Spleen (tissue), 11 donors: Measurements from ENCODE around the gene SLFN14. TPM values are rescaled to one million over a fixed set of nuclear protein-coding genes. Genes with fewer than 3 reads are reported as not detected.
"Not testable (repeated sequence)": the region's sequence is repeated elsewhere in the genome, so short reads cannot be mapped to it uniquely, and the experiment has no call there.

Experiments used
- DNase-seq: peaks from one replicate; pipeline ENCODE4 v3.0.0-alpha.2; 2020
- H3K27ac ChIP-seq, 8 donors: fragments of 200-600 bp; sonication (generic) in 7 of 8; 1 replicate in 4 of 8; 2 replicates in 4 of 8; pipeline versions ENCODE4 v1.5.0 to v1.8.0; 2016 to 2021; ENCODE audit warnings: inconsistent platforms in 4 of 8, mild to moderate bottlenecking in 4 of 8, moderate library complexity in 1 of 8
- H3K27me3 ChIP-seq, 7 donors: fragments of 200-600 bp; sonication (generic) in 6 of 7; replicated peaks in 1 of 7; 1 replicate in 4 of 7; 2 replicates in 3 of 7; pipeline versions ENCODE4 v1.5.0 to v1.8.0; 2016 to 2021; ENCODE audit warnings: inconsistent platforms in 3 of 7, mild to moderate bottlenecking in 1 of 7
- H3K36me3 ChIP-seq, 6 donors: fragments of 200-600 bp; sonication (generic) in 5 of 6; 1 replicate in 4 of 6; 2 replicates in 2 of 6; pipeline versions ENCODE4 v1.5.0 to v1.8.0; 2016 to 2021; ENCODE audit warnings: inconsistent platforms in 2 of 6
- H3K4me1 ChIP-seq, 6 donors: fragments of 200-600 bp; sonication (generic) in 5 of 6; 1 replicate in 3 of 6; 2 replicates in 3 of 6; pipeline versions ENCODE4 v1.5.0 to v1.8.0; 2016 to 2021; ENCODE audit warnings: inconsistent platforms in 3 of 6
- H3K4me3 ChIP-seq, 8 donors: fragments of 200-600 bp; sonication (generic) in 7 of 8; 1 replicate in 4 of 8; 2 replicates in 4 of 8; pipeline versions ENCODE4 v1.5.0 to v1.8.0; 2016 to 2021; ENCODE audit warnings: inconsistent platforms in 4 of 8, mild to moderate bottlenecking in 4 of 8, moderate library complexity in 2 of 8
- H3K9me3 ChIP-seq, 8 donors: fragments of 200-600 bp; sonication (generic) in 7 of 8; 1 replicate in 4 of 8; 2 replicates in 4 of 8; pipeline versions ENCODE4 v1.5.0 to v1.8.0; 2016 to 2021; ENCODE audit warnings: inconsistent platforms in 4 of 8
- POLR2A ChIP-seq, 3 donors: fragments of 450-650 bp; IDR thresholded peaks; one replicate each; pipeline ENCODE4 v1.5.1; 2017; ENCODE audit warnings: antibody characterized with exemption in 3 of 3, mild to moderate bottlenecking in 1 of 3
- POLR2AphosphoS5 ChIP-seq, 3 donors: sonication (generic); formaldehyde crosslinking; IDR thresholded peaks; one replicate each; pipeline ENCODE4 v1.5.1; 2017; ENCODE audit warnings: antibody characterized with exemption in 3 of 3
- WGBS, 5 donors: extraction: QIAGEN DNeasy Blood & Tissue Kit in 3 of 5; methylation state at CpG; one replicate each; pipeline versions ENCODE4 v1.1.5 to v1.1.7; 2013 to 2018; 5-methylcytosine and 5-hydroxymethylcytosine counted together
- intact Hi-C: fragments of 100-400 bp; cut with DNase I; formaldehyde crosslinking; loops from one replicate; pipeline ENCODE4 v1.15.0; 2023; ENCODE audit warnings: low total_unique reads
- polyA plus RNA-seq, 3 donors: library from polyadenylated mRNA; stranded (reverse); fragments of 200-250 nt; gene quantifications; one replicate each; pipeline ENCODE4 v1.2.1, GENCODE V29; 2013
- total RNA-seq, 7 donors: library from RNA; depleted of rRNA in 3 of 7; stranded (reverse); fragments of >200 nt in 3 of 7; fragmentation: NEBNext Ultra II Directional in 4 of 7; extraction: Animal tissue kit (Norgen Biotek cat#: 25700) in 4 of 7; gene quantifications; one replicate each; pipeline versions ENCODE4 v1.1.0 to v1.2.1, GENCODE V29; 2016 to 2021
- TF ChIP-seq, protein P1 (sequence below), 11 experiments: fragments of 200-600 bp in 7 of 11; fragments of 450-650 bp in 4 of 11; sonication (generic) in 4 of 11; IDR thresholded peaks in 8 of 11; conservative IDR thresholded peaks in 3 of 11; 1 replicate in 7 of 11; 2 replicates in 4 of 11; pipeline versions ENCODE4 v1.4.0 to v1.8.0; 2016 to 2021; ENCODE audit warnings: antibody characterized with exemption in 11 of 11, inconsistent platforms in 4 of 11, mild to moderate bottlenecking in 1 of 11
- donor health status: healthy with polysubstance abuse.
- donor health status: DM: no; HTN: no; CAD: no; lungs with moderate emphysema.
- donor health status: DM: no; HTN: no; CAD: no.
- donor health status: Bipolar disorder and iron deficiency.
- donor health status: healthy.
- donor health status: DM: no; HTN: no; CAD: no.
- donor health status: DM: yes; HTN: yes; CAD: no.

Gene SLFN14
- total and polyA plus RNA-seq, 10 donors = 0.03 to 6.2 (median 0.52) TPM; not detected in 1

DNA sequence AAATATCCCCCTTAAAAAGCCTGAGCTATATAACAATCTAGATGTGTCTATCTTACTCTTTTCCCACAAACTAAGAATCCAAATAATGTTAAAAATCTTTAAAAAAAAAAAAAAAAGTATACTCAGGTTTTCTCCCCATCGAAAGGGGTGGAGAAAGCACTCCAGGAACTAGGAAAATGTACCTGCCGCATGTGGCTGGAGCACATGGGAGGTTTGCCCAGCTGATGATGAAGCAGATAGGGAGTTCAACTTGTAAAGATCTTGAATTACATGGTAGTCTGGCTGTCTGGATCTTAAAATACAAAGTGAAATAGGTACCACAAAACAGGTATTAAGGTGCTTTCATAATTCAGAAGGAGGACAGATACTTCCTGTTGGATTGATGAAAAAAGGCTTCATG lies 8.8 kb upstream of the SLFN14 start:
- peaks cover 0 to 35% (median 9%) of the 10 kb centered on the region in 6 donors for H3K36me3 ChIP-seq
- no peak overlapping the region for H3K4me3 ChIP-seq
- peaks cover 15 to 45% (median 36%) of the 10 kb centered on the region in 6 donors for H3K4me1 ChIP-seq
- intact Hi-C loops = no loop called here
- TF ChIP-seq, protein P1, sequence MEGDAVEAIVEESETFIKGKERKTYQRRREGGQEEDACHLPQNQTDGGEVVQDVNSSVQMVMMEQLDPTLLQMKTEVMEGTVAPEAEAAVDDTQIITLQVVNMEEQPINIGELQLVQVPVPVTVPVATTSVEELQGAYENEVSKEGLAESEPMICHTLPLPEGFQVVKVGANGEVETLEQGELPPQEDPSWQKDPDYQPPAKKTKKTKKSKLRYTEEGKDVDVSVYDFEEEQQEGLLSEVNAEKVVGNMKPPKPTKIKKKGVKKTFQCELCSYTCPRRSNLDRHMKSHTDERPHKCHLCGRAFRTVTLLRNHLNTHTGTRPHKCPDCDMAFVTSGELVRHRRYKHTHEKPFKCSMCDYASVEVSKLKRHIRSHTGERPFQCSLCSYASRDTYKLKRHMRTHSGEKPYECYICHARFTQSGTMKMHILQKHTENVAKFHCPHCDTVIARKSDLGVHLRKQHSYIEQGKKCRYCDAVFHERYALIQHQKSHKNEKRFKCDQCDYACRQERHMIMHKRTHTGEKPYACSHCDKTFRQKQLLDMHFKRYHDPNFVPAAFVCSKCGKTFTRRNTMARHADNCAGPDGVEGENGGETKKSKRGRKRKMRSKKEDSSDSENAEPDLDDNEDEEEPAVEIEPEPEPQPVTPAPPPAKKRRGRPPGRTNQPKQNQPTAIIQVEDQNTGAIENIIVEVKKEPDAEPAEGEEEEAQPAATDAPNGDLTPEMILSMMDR (IDR thresholded peaks at IDR 0.05 in 8 of 11, conservative IDR thresholded peaks at IDR 0.05 in 3 of 11) = no peak
- TF ChIP-seq POLR2A (IDR thresholded peaks at IDR 0.05) = no peak
- no peak for TF ChIP-seq POLR2AphosphoS5 (IDR thresholded peaks at IDR 0.05)
- no peaks in the 10 kb centered on the region for H3K27me3 ChIP-seq
- 89 to 95% (median 91%) methylated on average over 2 of the region's 2 CpGs for WGBS, 5 donors
- H3K27ac ChIP-seq = no peak overlapping the region
- DNase-seq = no peak
- H3K9me3 ChIP-seq = no peaks in the 10 kb centered on the region

- peak overlapping the region in 5 of 8 donors; percentile 88 to 92 (median 92) for H3K27ac ChIP-seq
- 28 to 34% (median 31%) methylated on average over 15 of the region's 15 CpGs for WGBS, 5 donors
- intact Hi-C loops = no loop called here
Observed at GRCh38 chr17:35568561-35568960, 7.9 kb upstream of the SLFN14 start.

GRCh38 chr17:35566968-35567367 lies 6.3 kb upstream of the SLFN14 start:
- TF ChIP-seq POLR2A (IDR thresholded peaks at IDR 0.05) (no peak), POLR2AphosphoS5 (IDR thresholded peaks at IDR 0.05) (no peak)
- TF ChIP-seq, protein P1 (IDR thresholded peaks at IDR 0.05 in 8 of 11, conservative IDR thresholded peaks at IDR 0.05 in 3 of 11) = no peak
- Histone ChIP-seq H3K36me3 (peaks cover 0 to 11% (median 0%) of the 10 kb centered on the region in 6 donors), H3K9me3 (no peaks in the 10 kb centered on the region), H3K4me1 (peaks cover 15 to 45% (median 36%) of the 10 kb centered on the region in 6 donors), H3K27me3 (no peaks in the 10 kb centered on the region), H3K4me3 (peak overlapping the region in 7 of 8 donors; percentile 56 to 84 (median 70)), H3K27ac (peak overlapping the region in 5 of 8 donors; percentile 88 to 92 (median 92))
- WGBS, 5 donors = 79 to 86% (median 80%) methylated on average over 11 of the region's 11 CpGs
- no peak for DNase-seq
- intact Hi-C loops = no loop called here

More at GRCh38 chr17:35568561-35568960, 7.9 kb upstream of the SLFN14 start:
- Histone ChIP-seq H3K4me3 (peak overlapping the region; percentile 54 to 84 (median 69)), H3K36me3 (peaks cover 0 to 27% (median 2%) of the 10 kb centered on the region in 6 donors), H3K27me3 (no peaks in the 10 kb centered on the region), H3K9me3 (no peaks in the 10 kb centered on the region), H3K4me1 (peaks cover 15 to 45% (median 36%) of the 10 kb centered on the region in 6 donors)
- DNase-seq = no peak
- no peak for TF ChIP-seq POLR2AphosphoS5 (IDR thresholded peaks at IDR 0.05)
- TF ChIP-seq, protein P1 (IDR thresholded peaks at IDR 0.05 in 8 of 11, conservative IDR thresholded peaks at IDR 0.05 in 3 of 11) = no peak
- TF ChIP-seq POLR2A (IDR thresholded peaks at IDR 0.05) = no peak

- intact Hi-C loops, H3K27ac ChIP-seq, H3K27me3 ChIP-seq, H3K4me3 ChIP-seq, H3K36me3 ChIP-seq, H3K9me3 ChIP-seq, DNase-seq: not testable (repeated sequence)
- 90 to 97% (median 94%) methylated on average over 14 to 16 of the region's 16 CpGs for WGBS, 5 donors
- peaks cover 0 to 21% (median 5%) of the 10 kb centered on the region in 6 donors for H3K4me1 ChIP-seq
Observed at GRCh38 chr17:35563181-35563580, 2.6 kb upstream of the SLFN14 start.
